Neuronal stem cell (in vitro differentiated cells): ENCODE measurements around the gene ADCY1.
A peak's percentile ranks its signal among the peaks of the same experiment; 100 is the strongest.

Source experiments
- DNase-seq: peaks from one replicate; pipeline ENCODE4 v3.0.0-alpha.2; 2013; ENCODE audit warnings: low spot score
- H2AFZ ChIP-seq: one replicate; pipeline ENCODE4 v1.6.1; 2013; ENCODE audit warnings: mild to moderate bottlenecking, low read length, inconsistent platforms
- H2AK5ac ChIP-seq: 2 replicates; pipeline ENCODE4 v1.6.1; 2013; ENCODE audit warnings: low read depth, mild to moderate bottlenecking, inconsistent platforms, low read length, moderate library complexity, mixed read lengths
- H2BK120ac ChIP-seq: 2 replicates; pipeline ENCODE4 v1.6.1; 2013; ENCODE audit warnings: low read depth, mild to moderate bottlenecking, inconsistent platforms, low read length, moderate library complexity, mixed read lengths
- H2BK12ac ChIP-seq: one replicate; pipeline ENCODE4 v1.6.1; 2013; ENCODE audit warnings: low read length, inconsistent platforms
- H2BK15ac ChIP-seq: 2 replicates; pipeline ENCODE4 v1.6.1; 2013; ENCODE audit warnings: mild to moderate bottlenecking, low read length, inconsistent platforms, mixed read lengths
- H2BK5ac ChIP-seq: one replicate; pipeline ENCODE4 v1.6.1; 2013; ENCODE audit warnings: inconsistent platforms, mild to moderate bottlenecking, low read length, moderate library complexity
- H3K14ac ChIP-seq: one replicate; pipeline ENCODE4 v1.6.1; 2013; ENCODE audit warnings: low read length, inconsistent platforms
- H3K18ac ChIP-seq: 2 replicates; pipeline ENCODE4 v1.6.1; 2013; ENCODE audit warnings: low read length, inconsistent platforms
- H3K23ac ChIP-seq: 2 replicates; pipeline ENCODE4 v1.6.1; 2013; ENCODE audit warnings: low read depth, mild to moderate bottlenecking, mixed read lengths, low read length, inconsistent platforms; ENCODE audit not compliant: poor library complexity
- H3K27ac ChIP-seq: replicated peaks from 3 replicates; pipeline ENCODE4 v1.5.1; 2013; ENCODE audit warnings: low read length, inconsistent platforms
- H3K27me3 ChIP-seq, 3 experiments: 2 replicates each; pipeline ENCODE4 v1.6.1; 2013; ENCODE audit warnings: low read length in 3 of 3, mild to moderate bottlenecking in 2 of 3, inconsistent platforms in 1 of 3, low read depth in 1 of 3, mixed read lengths in 1 of 3, moderate library complexity in 1 of 3; ENCODE audit not compliant: control insufficient read depth in 3 of 3, insufficient read depth in 3 of 3
- H3K36me3 ChIP-seq, 2 donors: replicated peaks in 1 of 2; 2 replicates each; pipeline ENCODE4 v1.6.1; 2013; ENCODE audit warnings: low read length in 2 of 2; ENCODE audit not compliant: control insufficient read depth in 2 of 2, insufficient read depth in 2 of 2
- H3K4ac ChIP-seq: 2 replicates; pipeline ENCODE4 v1.6.1; 2013; ENCODE audit warnings: inconsistent platforms, mild to moderate bottlenecking, low read length, moderate library complexity
- H3K4me1 ChIP-seq, 2 donors: 1 replicate in 1 of 2; 2 replicates in 1 of 2; pipeline ENCODE4 v1.6.1; 2013; ENCODE audit warnings: low read length in 2 of 2, low read depth in 1 of 2; ENCODE audit not compliant: control insufficient read depth in 2 of 2, insufficient read depth in 1 of 2
- H3K4me2 ChIP-seq: one replicate; pipeline ENCODE4 v1.6.1; 2013; ENCODE audit warnings: mild to moderate bottlenecking, low read length, inconsistent platforms; ENCODE audit not compliant: insufficient read depth, poor library complexity, severe bottlenecking
- H3K4me3 ChIP-seq, 2 donors: 2 replicates each; pipeline ENCODE4 v1.5.1; 2013; ENCODE audit warnings: low read length in 2 of 2, mild to moderate bottlenecking in 2 of 2, inconsistent platforms in 1 of 2, moderate library complexity in 1 of 2
- H3K79me1 ChIP-seq: one replicate; pipeline ENCODE4 v1.6.1; 2013; ENCODE audit warnings: low read depth, mild to moderate bottlenecking, inconsistent platforms, low read length, moderate library complexity
- H3K9ac ChIP-seq: one replicate; pipeline ENCODE4 v1.6.1; 2013; ENCODE audit warnings: mild to moderate bottlenecking, low read depth, low read length, inconsistent platforms; ENCODE audit not compliant: poor library complexity
- H3K9me3 ChIP-seq, 2 donors: replicated peaks in 1 of 2; 2 replicates each; pipeline versions ENCODE3 to v1.6.1; 2013; ENCODE audit warnings: low read length in 2 of 2, mild to moderate bottlenecking in 2 of 2, inconsistent platforms in 1 of 2, low read depth in 1 of 2, mixed read lengths in 1 of 2, moderate library complexity in 1 of 2; ENCODE audit not compliant: control insufficient read depth in 2 of 2, insufficient read depth in 1 of 2
- H4K8ac ChIP-seq: one replicate; pipeline ENCODE4 v1.6.1; 2013; ENCODE audit warnings: low read depth, mild to moderate bottlenecking, inconsistent platforms, low read length, moderate library complexity
- H4K91ac ChIP-seq: one replicate; pipeline ENCODE4 v1.6.1; 2013; ENCODE audit warnings: low read length, low read depth, mild to moderate bottlenecking, inconsistent platforms; ENCODE audit not compliant: poor library complexity
- WGBS, 2 donors: extraction: QIAGEN DNeasy Blood & Tissue Kit; methylation state at CpG; one replicate each; pipeline ENCODE4 v1.1.7; 2013; ENCODE audit warnings: missing lambda C conversion rate in 2 of 2, mixed read lengths in 1 of 2; ENCODE audit not compliant: insufficient read length in 2 of 2, insufficient replicate concordance in 1 of 2; ENCODE audit errors: extremely low coverage in 2 of 2; 5-methylcytosine and 5-hydroxymethylcytosine counted together

Gene ADCY1

DNA sequence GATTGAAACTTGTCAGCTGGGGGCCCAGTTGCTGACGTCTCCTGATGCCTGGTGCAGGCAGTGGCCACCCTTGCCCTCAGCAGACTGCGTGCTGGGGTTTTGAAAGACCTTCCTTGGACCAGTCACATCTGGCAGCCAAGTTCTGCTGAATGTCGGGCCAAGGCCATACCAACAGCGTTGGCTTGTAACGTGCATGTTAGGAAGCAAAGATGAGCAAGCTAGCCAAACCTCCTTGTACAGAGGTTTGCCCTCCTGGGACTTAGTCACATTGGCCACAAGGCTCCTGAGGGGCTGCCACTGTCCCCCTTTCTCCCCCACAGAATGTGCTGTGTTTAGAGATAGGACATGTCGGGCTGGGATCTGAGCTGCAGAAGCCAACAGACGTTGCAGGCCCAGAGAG, 49.0 kb downstream of the ADCY1 start:
- no peak overlapping the region for H3K4me2 ChIP-seq
- no peak overlapping the region for H4K8ac ChIP-seq
- no peak overlapping the region for H2BK15ac ChIP-seq
- no peak overlapping the region for H3K4me3 ChIP-seq
- peaks cover 0 to 2% of the 10 kb centered on the region in 2 donors for H3K9me3 ChIP-seq
- no peak overlapping the region for H3K9ac ChIP-seq
- H3K27ac ChIP-seq = no peak overlapping the region
- no peak for DNase-seq
- no CpG with 5 or more reads among the region's 7 CpGs for WGBS, 2 donors
- H3K4me1 ChIP-seq = peaks cover 0 to 5% of the 10 kb centered on the region in 2 donors
- no peak overlapping the region for H2AK5ac ChIP-seq
- no peak overlapping the region for H3K23ac ChIP-seq
- H3K27me3 ChIP-seq = no peaks in the 10 kb centered on the region
- H3K79me1 ChIP-seq = no peaks in the 10 kb centered on the region
- no peaks in the 10 kb centered on the region for H3K36me3 ChIP-seq
- no peak overlapping the region for H3K4ac ChIP-seq
- no peak overlapping the region for H2BK120ac ChIP-seq
- no peak overlapping the region for H2BK12ac ChIP-seq
- H4K91ac ChIP-seq = no peak overlapping the region
- no peak overlapping the region for H2BK5ac ChIP-seq
- no peak overlapping the region for H2AFZ ChIP-seq
- peak overlapping the region; percentile 18 for H3K18ac ChIP-seq
- no peak overlapping the region for H3K14ac ChIP-seq

GRCh38 chr7:45623740-45624391, 49.7 kb downstream of the ADCY1 start:
- Histone ChIP-seq H3K9ac (peak overlapping the region; percentile 10), H2AK5ac (no peak overlapping the region), H3K4ac (no peak overlapping the region), H3K4me2 (no peak overlapping the region), H4K8ac (no peak overlapping the region), H2BK120ac (peak overlapping the region; percentile 25), H2BK15ac (no peak overlapping the region), H2BK12ac (no peak overlapping the region), H3K23ac (peak overlapping the region; percentile 5), H3K27me3 (no peaks in the 10 kb centered on the region), H2AFZ (no peak overlapping the region), H3K18ac (no peak overlapping the region), H2BK5ac (no peak overlapping the region), H3K4me3 (peak overlapping the region in 1 of 2 donors; percentile 48), H3K36me3 (no peaks in the 10 kb centered on the region), H3K79me1 (no peaks in the 10 kb centered on the region), H3K14ac (no peak overlapping the region), H3K4me1 (peaks cover 0 to 5% of the 10 kb centered on the region in 2 donors), H3K9me3 (peaks cover 3 to 4% of the 10 kb centered on the region in 2 donors), H4K91ac (no peak overlapping the region), H3K27ac (no peak overlapping the region)
- WGBS, 2 donors = no CpG with 5 or more reads among the region's 9 CpGs
- DNase-seq = no peak

DNA sequence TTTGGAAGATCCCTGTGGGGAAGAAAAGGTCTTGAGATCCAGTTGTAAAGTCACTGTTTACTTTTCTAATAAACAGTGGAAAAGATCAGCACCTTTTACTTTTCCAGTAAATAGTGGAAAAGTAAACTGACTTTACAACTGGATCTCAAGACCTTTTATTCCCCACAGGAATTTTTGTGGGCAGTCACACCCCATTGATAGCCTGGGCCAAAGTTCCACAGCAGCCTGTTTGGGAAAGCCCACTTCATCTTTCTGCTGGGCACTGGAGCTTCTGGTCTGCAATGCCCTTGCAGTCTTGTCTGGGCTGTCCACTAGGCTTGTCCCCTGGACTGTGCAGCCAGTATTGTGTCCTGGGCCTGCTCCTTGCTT, 50.2 kb downstream of the ADCY1 start:
- H3K4me1 ChIP-seq = peaks cover 0 to 5% of the 10 kb centered on the region in 2 donors
- H3K27ac ChIP-seq = no peak overlapping the region
- H3K4me2 ChIP-seq = no peak overlapping the region
- H3K27me3 ChIP-seq = no peaks in the 10 kb centered on the region
- no peak overlapping the region for H4K91ac ChIP-seq
- H2BK120ac ChIP-seq = no peak overlapping the region
- H2BK15ac ChIP-seq = no peak overlapping the region
- no peak overlapping the region for H2AK5ac ChIP-seq
- H2BK12ac ChIP-seq = no peak overlapping the region
- no peak overlapping the region for H3K18ac ChIP-seq
- DNase-seq = no peak
- no peak overlapping the region for H2AFZ ChIP-seq
- no peaks in the 10 kb centered on the region for H3K36me3 ChIP-seq
- H4K8ac ChIP-seq = no peak overlapping the region
- no peak overlapping the region for H3K9ac ChIP-seq
- no peak overlapping the region for H3K4ac ChIP-seq
- no peak overlapping the region for H3K4me3 ChIP-seq
- H3K14ac ChIP-seq = no peak overlapping the region
- no peaks in the 10 kb centered on the region for H3K79me1 ChIP-seq
- peaks cover 3 to 5% of the 10 kb centered on the region in 2 donors for H3K9me3 ChIP-seq
- no peak overlapping the region for H3K23ac ChIP-seq
- H2BK5ac ChIP-seq = no peak overlapping the region

DNA sequence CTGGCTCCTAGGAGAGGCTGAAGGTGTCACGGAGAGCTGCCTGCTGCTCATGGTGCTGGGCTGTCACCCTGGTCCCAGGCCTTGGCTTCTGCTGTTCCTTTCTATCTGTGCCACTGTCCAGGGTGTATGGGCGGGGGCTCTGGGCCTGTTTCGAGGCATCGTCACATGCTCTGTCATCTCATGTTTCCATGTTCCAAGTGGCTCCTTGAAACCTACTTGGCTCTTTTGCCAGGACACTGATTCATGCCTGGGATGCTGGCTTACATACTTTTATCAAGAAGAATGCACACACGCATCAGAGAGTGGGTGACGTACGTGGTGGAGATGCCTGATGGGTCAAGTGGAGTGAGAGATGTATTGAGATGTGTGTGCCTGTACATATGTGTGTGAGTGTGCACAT, 50.9 kb downstream of the ADCY1 start:
- Histone ChIP-seq H3K4ac (no peak overlapping the region), H3K27me3 (no peaks in the 10 kb centered on the region), H3K18ac (no peak overlapping the region), H2BK5ac (no peak overlapping the region), H3K14ac (no peak overlapping the region), H4K8ac (no peak overlapping the region), H3K9ac (no peak overlapping the region), H4K91ac (no peak overlapping the region), H3K4me3 (no peak overlapping the region), H2BK120ac (no peak overlapping the region), H3K79me1 (no peaks in the 10 kb centered on the region), H3K4me1 (peaks cover 0 to 5% of the 10 kb centered on the region in 2 donors), H3K27ac (no peak overlapping the region), H3K36me3 (no peaks in the 10 kb centered on the region), H2AFZ (no peak overlapping the region), H3K4me2 (no peak overlapping the region), H3K9me3 (peaks cover 5 to 7% of the 10 kb centered on the region in 2 donors), H3K23ac (no peak overlapping the region), H2AK5ac (no peak overlapping the region), H2BK15ac (no peak overlapping the region), H2BK12ac (no peak overlapping the region)
- WGBS, 2 donors = no CpG with 5 or more reads among the region's 7 CpGs
- DNase-seq = no peak
